HG03571 (cell line): Measurements from ENCODE around the gene CCL3.
"Not testable (repeated sequence)": the region's sequence is repeated elsewhere in the genome, so short reads cannot be mapped to it uniquely, and the experiment has no call there.

Experiments
- ATAC-seq: cut with Tn5 transposase; IDR thresholded peaks from one replicate; pipeline ENCODE4 v1.9.1; 2021; ENCODE audit not compliant: unreplicated experiment

Gene CCL3

DNA sequence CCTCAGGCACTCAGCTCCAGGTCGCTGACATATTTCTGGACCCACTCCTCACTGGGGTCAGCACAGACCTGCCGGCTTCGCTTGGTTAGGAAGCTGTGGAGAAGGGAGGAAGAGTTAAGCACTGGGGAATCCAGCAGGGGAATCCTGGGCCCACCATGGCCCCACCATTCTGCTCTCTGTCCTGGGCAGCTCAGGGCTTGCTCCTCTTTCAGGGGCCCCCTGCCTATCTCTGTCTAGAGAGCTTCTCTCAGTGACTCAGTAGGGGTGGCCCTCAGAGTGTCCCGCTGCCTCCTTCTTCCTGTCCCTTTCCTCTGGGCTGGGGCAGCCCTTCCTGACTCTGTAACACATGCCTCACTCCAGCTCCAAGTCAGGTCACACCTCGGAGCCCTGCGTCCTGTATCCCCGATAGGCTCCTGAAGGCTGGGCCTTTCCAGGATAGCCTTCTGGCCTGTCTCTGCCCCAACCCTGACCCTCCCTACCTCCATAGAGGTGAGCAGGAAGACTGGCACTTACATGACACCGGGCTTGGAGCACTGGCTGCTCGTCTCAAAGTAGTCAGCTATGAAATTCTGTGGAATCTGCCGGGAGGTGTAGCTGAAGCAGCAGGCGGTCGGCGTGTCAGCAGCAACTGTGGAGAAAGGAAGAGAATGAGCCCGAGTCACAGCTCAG lies 1.1 kb downstream of the CCL3 start:
- ATAC-seq, result no peak

DNA sequence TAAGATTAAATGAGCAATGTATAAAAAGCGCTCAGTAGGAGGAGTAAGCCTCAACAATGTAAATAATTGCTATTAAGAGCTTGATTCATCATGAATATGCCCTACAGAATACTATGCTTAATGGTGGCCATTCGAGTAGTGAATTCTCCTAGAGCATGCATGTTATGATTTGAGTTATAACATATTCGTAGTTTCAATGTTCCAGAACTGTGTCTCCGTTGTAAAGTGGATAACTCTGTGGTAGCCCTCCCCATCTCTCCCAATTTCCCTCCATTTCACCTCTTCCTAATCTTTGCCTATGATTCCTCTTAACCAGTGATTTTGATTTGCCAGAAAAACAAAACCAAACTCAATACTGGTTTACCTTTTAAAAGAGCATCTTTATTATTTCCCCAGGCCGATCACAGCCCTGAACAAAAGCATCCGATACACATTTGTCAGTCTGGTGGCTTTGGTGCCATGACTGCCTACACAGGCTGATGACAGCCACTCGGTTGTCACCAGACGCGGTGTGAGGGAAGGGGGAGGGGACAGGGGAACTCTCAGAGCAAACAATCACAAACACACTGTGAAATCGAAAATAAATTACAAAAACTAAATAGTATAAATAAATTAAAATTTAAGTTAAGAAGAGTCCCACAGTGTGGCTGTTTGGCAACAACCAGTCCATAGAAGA lies 1.9 kb downstream of the CCL3 start:
- ATAC-seq, result not testable (repeated sequence)

DNA sequence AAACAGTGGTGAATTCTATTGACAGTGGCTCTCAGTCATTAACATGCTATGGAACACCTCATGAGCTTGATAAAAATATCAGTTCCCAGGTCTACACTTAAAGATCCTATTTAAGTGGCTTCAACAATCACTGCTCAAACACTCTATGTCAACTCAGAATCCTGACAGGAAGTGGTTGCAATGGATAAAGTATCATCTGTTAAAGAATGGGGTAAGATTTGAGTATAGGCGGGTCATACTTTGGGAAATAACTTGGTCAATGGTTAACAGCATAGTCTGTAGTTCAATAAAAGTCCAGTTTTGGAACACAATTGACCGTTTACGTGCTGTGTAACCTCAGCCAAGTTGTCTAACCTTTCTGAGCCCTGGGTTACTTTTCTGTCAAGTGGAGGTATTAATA lies 2.5 kb downstream of the CCL3 start:
- ATAC-seq, result not testable (repeated sequence)

DNA sequence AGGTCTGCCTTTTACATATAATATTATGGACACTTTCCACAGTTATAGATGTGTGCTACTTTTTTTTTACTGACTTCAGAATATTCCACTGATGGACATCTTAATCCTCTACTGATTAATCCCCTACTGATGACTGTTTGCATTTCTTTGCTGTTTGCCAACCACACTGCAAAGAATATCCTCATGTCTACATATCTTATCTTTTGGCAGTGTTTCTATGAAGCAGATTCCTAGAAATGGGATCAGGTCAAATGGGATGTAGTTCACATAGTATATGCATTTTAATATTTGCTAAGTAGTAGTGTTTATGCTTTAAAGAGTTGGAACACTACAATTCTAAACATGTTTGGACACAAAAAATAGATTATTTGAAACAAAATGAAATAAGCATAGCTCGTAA lies 3.2 kb downstream of the CCL3 start:
- no peak for ATAC-seq

DNA sequence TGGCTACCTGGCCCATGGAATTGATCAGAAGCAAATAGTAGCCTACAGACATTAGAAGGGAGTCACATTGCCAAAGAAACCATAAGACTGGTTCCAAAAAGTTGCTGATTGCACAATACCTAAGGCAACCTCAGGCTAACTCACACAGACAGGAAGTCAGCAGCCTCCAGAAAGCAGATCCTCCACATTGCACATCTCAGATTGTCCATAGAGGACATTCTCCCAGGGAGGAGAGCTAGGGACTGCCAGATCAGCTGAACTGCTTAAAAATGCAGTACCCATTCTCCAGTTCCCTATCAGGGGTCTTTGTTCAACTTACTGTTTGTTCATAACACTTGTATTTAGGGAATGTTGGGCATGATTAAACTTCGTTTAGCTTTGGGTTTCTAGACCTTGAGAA lies 4.2 kb downstream of the CCL3 start:
- no peak for ATAC-seq

DNA sequence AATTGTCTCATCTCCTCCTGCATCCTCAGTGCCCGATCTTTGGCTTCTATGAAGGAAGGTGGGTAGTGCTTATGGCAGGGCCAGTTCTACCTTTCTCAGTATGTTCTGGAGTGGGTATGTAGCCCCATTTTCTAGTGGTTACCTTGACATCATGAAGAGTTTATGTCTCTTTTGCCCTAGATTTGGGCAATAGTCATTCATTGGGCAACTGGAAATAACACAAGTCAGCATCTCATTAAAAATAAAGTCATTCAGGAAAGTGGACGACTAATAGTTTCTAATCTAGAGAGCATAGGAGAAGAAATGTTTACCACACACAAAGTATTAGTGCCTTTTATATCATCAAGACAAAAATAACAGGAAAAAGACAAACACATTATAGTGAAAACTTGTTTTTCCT lies 6.3 kb downstream of the CCL3 start:
- not testable (repeated sequence) for ATAC-seq

DNA sequence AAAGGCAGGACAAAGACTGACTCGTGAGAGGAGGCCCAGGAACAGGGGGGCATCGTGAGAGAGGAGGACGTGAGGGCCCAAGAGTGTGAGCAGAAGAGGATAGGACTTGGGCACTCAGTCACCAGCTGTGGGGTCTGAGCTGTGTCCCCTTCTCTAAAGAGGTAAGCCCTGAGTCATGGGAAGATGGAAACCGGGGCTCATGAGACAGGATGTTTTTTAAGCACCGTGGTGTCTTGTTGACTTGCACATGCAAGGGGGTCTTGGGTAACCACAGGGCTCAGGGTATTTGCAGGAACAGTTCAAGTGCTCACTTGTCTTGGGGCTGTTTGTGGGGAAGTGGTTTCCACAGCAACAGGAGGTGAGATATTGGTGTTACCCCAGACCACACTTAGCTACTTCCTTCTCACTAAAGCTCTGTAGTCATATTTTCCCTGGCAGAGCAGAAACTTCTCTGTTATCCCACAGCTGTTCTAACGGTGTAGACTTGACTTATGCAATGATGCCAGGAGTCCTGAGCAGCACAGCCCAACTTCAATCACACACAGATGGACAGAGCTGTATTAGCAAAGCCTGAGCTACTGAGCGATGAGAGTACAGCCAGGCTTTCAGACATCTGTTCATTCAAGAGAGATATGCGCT lies 7.3 kb downstream of the CCL3 start:
- ATAC-seq, result peak; percentile 44

DNA sequence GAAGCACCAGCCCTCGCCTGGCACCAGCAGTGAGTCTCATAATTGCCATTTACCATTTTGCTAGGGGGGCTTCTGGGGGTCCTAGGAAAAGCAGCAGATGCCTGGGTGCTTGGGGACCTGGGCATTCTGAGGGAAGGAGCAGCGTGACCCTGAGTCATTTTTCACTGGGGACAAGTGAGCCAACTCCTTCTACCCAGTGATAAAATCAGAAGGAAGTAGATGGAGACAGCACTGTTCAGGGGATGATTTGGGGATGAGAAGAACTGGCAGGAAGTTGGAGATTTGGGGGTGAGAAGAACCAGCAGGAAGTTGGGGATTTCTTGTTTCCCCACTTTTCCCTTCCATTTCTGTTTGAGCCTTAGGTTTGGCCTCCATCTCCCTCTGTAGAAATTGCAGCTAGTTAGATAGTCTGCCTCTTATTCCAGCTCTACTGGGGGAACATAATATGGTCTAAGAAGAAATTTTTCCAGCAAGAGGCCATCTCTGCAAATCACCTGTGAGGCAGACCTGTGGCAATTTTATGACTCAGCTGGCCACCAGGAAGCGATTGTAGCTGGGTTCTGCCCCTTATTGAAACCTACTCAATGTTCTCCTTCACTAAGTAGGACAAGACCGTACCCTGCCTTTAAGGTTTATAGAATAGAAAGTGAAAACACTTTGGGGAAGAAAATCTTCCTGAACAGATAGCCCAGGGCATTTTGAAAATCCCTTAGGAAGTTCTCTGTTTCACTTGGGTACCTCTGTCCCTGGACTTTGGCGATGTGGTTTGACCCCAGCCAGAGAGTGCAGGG lies 8.1 kb downstream of the CCL3 start:
- peak; percentile 34 for ATAC-seq

DNA sequence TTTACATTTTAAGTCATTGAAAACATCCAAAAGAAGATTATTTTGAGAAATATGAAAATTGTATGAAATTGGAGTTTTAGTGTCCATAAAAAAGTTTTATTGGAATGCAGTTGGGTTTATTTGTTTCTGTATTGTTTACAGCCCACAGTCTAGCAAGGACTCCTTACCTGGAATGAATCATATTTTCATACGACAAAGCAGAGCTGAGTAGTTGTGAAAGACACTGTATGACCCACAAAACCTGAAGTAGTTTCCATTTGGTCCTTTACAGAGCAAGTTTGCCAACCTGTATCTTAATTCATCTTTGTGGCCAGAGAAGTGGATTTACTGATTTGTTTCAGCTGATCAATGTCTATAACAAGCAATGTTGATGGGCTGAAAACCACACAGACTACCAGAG lies 15.6 kb downstream of the CCL3 start:
- ATAC-seq, result no peak

DNA sequence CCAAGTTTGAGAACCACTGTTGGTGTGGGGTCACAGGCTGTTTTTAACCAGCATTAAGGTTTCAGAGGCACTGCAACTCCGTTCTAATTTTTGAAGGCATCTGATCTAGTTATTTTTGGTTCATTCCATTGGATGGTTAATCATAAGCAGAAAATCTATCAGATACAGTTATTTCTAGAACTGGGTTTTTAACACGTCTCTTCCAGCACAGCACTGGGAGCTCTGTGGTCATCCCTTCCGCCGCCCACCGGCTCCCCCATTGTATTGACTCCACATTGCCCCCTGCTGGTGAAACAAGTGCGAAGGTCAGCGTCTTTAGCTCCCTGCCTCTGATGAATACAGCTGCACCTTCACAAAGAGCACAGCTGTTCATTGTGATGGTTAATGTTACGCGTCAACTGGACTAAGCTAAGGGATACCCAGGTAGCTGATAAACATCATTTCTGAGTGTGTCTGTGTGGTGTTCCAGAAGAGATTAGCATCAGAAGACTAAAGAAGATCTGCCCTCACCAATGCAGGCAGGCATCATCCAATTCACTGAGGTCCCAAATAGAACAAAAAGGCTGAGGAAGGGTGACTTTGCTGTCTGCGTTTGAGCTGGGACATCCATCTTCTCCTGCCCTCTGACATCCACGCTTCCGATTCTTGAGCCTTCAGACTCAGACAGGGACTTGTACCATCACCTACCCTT lies 17.4 kb downstream of the CCL3 start:
- ATAC-seq, result peak; percentile 57

DNA sequence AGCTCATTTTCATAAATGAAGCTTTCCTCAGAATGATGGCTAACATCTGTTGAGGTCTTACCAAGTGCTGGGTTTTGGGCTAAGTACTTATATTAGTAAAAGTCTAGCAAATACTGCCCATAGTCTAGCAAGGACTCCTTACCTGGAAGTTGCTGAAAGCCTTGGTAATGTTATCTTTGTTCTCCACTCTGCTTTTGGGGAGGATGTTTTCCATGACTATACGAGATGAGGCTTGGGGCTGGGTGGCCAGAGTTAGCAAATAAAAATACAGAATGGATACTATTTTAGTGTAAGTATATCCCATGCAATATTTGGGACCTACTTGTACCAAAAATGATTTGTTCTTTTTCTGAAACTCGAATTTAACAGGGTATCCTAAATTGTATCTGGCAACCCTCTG lies 18.2 kb downstream of the CCL3 start:
- ATAC-seq, result no peak

DNA sequence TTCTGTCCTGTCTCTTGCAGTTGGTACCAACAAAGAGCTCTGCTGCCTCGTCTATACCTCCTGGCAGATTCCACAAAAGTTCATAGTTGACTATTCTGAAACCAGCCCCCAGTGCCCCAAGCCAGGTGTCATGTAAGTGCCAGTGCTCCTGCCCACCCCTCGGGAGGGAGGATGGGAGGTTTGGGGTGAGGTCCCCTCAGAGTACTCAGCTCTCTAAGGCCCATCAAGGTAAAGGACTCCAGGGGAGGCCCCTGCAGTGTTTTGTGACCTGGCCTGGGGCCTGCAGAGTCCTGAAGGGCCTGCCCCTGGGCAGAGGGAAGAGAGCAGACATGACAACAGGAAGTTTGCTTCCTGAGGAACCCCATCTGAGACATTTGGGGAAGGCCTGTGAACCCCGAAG lies 19.5 kb downstream of the CCL3 start:
- ATAC-seq, result no peak

DNA sequence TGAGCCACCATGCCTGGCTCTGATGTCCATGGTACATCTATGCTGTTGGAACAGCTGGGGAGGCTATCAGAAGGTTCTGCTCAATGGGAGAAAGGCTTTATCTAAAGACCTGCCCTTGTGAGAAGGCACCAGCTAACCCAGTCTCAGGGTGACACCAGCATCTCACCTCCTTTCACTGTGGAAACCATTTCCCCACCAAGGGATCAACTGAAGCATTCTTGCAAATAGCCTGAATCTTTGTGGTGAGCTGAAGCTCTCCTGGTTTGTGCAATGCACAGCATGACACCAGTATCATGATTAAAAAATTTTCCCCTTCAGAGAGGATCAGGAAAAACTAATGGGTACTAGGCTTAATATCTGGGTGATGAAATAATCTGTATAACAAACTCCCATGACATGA lies 20.8 kb downstream of the CCL3 start:
- ATAC-seq, result no peak

DNA sequence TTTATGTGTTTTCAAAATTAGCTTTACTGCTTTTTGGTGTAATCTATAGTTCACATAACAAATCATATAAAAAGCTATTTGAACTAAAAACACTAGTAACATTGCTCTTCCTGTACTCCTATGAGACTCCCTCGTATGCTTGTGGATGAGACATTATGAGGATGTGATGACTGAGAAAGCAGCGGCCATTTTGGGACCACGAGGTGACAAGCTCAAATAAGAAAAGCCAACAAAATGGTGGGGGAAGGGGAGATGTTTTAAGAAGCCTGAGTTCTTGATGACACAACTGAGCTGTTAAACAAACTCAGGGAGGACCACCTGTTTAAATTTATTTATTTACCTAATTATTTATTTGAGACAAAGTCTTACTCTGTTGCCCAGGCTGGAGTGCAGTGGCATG lies 21.4 kb downstream of the CCL3 start:
- no peak for ATAC-seq

DNA sequence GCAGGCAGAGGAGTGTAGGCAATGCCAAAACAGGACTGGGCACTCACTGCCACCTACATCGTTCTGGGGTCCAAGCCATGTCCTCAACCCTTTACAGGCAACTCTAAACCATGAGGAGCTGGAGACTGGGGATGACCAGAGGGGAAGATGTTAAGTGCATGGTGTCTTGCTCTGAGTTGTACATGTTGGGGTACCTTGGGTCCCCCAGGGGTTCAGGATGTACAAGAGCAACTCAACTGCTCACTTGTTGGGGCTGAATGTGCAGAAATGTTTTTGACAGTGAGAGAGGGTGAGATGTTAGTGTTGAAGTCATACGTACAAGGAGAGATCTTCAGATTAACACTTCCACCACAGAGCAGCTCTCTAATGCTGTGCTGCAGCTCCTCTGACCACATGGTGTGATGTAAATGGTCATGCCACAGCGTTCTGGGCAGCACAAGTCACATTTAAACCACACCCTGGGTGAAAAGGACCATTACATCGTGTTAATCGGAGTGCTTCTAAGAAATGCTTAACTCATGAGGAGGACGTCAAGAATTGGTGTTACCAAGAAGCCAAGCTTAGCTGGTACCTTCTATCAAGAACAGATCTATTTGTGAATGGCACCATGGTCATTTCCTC lies 23.5 kb downstream of the CCL3 start:
- ATAC-seq, result no peak

DNA sequence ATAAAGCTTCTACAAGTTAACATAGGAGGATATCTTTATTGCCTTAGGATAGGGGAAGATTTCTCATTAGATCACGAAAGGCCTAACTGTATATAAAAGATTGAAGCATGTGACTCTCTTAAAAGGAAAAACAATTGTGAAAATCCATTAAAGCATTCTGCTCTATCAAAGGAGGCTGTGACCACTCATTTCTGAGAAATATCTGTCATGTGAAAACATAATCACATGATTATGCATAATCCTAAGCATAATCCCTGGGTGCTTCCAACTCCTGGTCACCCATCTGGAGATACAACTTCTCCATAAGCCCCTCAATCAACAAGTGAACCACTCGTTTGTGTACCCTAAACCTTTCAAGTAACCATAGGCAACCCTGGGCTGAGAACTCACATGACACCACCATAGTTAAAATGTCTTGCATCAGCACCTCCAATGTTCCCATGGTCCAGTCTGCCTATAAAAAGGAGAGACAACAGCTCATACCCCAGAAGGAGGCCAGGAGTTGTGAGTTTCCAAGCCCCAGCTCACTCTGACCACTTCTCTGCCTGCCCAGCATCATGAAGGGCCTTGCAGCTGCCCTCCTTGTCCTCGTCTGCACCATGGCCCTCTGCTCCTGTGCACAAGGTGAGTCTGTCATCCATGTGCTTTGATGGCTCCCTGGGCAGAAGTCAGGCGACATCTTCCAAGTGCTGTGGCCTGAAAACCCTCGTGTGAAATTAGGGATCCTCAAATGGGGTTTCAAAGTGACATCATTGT lies 26.0 kb downstream of the CCL3 start, which contains the start of gene CCL18:
Gene CCL18 (plus strand): TSS at position 487 of the 756 bp plus-strand sequence. CDS start 71 bp downstream, at position 558.
- no peak for ATAC-seq

DNA sequence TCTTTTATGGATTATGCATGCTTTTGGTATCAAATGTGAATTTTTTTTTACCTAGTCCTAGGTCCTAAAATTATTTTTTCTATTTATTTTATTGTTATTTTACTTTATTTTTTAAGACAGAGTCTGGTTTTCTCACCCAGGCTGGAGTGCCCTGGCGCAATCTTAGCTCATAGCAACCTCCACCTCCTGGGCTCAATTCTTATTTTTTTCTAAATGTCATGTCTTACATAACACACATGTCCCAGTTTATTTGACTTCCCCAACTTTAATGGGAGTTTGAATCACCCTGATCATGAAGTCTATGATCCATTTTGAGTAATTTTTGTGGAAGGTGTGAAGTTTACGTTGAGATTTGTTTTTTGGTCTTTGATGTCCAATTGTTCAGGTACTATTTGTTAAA lies 29.1 kb downstream of the CCL3 start:
- no peak for ATAC-seq

DNA sequence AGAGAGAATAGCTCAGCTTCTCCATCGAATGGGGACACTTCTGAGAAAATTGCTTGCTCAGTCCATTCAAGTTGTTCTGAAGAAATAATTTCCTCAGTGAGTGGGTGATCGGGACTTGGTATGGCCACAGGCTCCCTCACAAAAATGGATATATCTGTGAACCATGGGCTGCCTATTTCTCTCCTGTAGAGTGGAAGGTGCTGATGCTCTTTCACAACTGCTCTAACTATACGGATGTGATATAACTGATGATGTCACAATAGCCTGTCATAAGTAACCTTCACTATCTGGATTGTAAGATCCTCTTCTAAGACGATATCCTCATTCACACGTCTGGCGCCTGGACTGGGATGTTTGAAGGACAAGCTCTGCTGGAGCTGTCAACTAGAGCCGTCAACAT lies 30.5 kb downstream of the CCL3 start:
- ATAC-seq, result no peak

DNA sequence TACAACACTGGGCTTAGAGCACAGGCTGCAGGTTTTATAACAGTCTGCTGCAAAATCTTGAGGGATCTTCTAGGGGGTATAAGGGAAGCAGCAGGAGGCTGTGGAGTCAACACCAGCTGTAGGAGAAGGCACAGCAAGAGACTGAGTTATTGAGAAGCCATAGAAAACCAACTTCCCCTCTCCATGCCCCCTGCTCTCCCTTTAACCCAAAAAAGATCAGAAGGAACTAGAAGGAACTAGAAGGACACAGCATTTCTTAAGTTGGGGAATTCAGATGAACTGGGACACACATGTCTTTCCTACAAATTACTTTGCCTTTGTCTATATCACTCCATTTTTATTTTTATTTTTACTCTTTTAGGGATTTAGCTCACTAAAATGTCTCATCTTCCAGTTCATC lies 32.0 kb downstream of the CCL3 start:
- ATAC-seq, result no peak
